ENCODE results near the gene NME7. TPM values are rescaled to one million over a fixed set of nuclear protein-coding genes. Genes with fewer than 3 reads are reported as not detected.

NME7 gene
- total RNA-seq, 2 experiments from 2014 or later, result 14.7 to 24.7 TPM

GRCh38 chr1:169234780-169235179 is 132.8 kb downstream of the NME7 start:
- no peak overlapping the region for H3K27ac Mint-ChIP-seq
- no peak for ATAC-seq (ENCODE audit: low read depth)
- H3K36me3 Mint-ChIP-seq, result peaks cover 13% of the 10 kb centered on the region
- H3K9me3 Mint-ChIP-seq, result no peaks in the 10 kb centered on the region
- no peak overlapping the region for H3K4me3 Mint-ChIP-seq
- H3K4me1 Mint-ChIP-seq, result peaks cover 2% of the 10 kb centered on the region
- DNase-seq, result no peak
- POLR2A ChIA-PET, result no interaction called here
- no peaks in the 10 kb centered on the region for H3K27me3 Mint-ChIP-seq

- POLR2A ChIA-PET, result no interaction called here
- Mint-ChIP-seq H3K27me3 (no peaks in the 10 kb centered on the region), H3K27ac (no peak overlapping the region), H3K9me3 (peaks cover 1% of the 10 kb centered on the region), H3K4me1 (peaks cover 5% of the 10 kb centered on the region), H3K4me3 (peak overlapping the region; percentile 11), H3K36me3 (peaks cover 9% of the 10 kb centered on the region)
- DNase-seq (no peak), ATAC-seq (ENCODE audit: low read depth) (peak; percentile 52)
These were observed 150.0 kb downstream of the NME7 start for GRCh38 chr1:169217636-169218035.

GRCh38 chr1:169214598-169214997 is 153.0 kb downstream of the NME7 start:
- DNase-seq (no peak), ATAC-seq (ENCODE audit: low read depth) (no peak)
- Mint-ChIP-seq H3K4me1 (peaks cover 5% of the 10 kb centered on the region), H3K27me3 (no peaks in the 10 kb centered on the region), H3K36me3 (peaks cover 12% of the 10 kb centered on the region), H3K27ac (no peak overlapping the region), H3K4me3 (no peak overlapping the region), H3K9me3 (peaks cover 1% of the 10 kb centered on the region)
- POLR2A ChIA-PET, result no interaction called here

- Mint-ChIP-seq H3K4me1 (no peaks in the 10 kb centered on the region), H3K36me3 (peaks cover 7% of the 10 kb centered on the region), H3K4me3 (no peak overlapping the region), H3K27me3 (no peaks in the 10 kb centered on the region), H3K27ac (no peak overlapping the region), H3K9me3 (peaks cover 1% of the 10 kb centered on the region)
- ATAC-seq (ENCODE audit: low read depth) (no peak), DNase-seq (no peak)
- POLR2A ChIA-PET, result no interaction called here
These were observed 155.5 kb downstream of the NME7 start for GRCh38 chr1:169212088-169212487.

DNA sequence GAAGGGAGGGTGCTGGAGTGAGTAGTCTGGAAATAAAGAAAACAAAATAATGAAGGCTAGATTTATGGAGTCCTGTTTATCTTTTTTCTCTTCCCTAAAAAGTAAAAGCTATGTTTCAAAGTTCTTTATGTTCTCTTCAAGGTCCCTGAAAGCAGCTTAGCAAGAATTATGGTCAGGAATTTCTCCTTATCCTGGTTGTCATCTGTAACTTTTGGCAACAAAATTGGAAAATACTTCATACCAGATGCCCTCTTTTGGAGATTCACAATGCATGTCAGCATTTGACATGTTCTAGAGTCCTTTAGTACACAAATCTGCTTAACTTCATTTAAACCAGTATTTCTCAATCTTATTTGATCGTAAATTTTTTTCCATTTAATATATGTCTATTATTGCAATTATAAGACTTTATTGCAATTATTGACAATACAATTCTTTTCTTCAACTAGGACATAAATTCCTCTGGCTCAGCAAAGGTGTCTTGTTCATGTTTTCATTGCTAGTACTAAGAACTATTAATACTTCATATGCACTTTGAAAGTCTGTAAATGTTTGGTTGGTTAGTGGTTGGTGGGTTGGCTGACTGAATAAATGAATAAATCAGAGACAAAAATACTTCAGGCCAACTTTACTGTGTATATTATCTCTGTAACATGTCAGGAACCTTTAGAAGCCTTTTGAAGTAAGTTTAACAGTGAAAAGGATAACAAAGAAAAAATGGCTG is 159.6 kb downstream of the NME7 start:
- POLR2A ChIA-PET, result no interaction called here
- no peak overlapping the region for H3K27ac Mint-ChIP-seq
- H3K27me3 Mint-ChIP-seq, result no peaks in the 10 kb centered on the region
- H3K4me3 Mint-ChIP-seq, result no peak overlapping the region
- ATAC-seq (ENCODE audit: low read depth) (no peak), DNase-seq (no peak)
- H3K36me3 Mint-ChIP-seq, result peaks cover 4% of the 10 kb centered on the region
- H3K9me3 Mint-ChIP-seq, result no peaks in the 10 kb centered on the region
- H3K4me1 Mint-ChIP-seq, result no peaks in the 10 kb centered on the region

DNA sequence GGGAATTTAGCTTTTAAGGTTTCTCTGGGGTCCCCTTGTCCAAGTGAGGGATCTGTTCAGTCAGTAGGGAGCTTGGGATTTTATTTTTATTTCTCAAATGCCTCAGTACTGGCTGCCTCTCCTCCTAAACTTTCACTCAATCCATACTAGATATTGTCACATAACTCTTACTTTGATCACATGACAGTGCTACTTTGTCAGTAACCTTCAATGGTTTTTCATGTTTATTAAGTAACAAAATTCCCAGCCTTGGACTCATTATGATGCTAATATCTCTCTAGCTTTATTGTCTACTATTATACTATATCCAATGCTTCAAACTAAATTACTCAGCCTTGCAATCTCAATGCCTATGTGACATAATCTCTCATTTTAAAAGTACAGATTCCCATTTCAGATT is 163.4 kb downstream of the NME7 start:
- no peaks in the 10 kb centered on the region for H3K36me3 Mint-ChIP-seq
- no peak overlapping the region for H3K4me3 Mint-ChIP-seq
- ATAC-seq (ENCODE audit: low read depth) (no peak), DNase-seq (no peak)
- no peaks in the 10 kb centered on the region for H3K27me3 Mint-ChIP-seq
- no peaks in the 10 kb centered on the region for H3K9me3 Mint-ChIP-seq
- H3K4me1 Mint-ChIP-seq, result peaks cover 4% of the 10 kb centered on the region
- no peak overlapping the region for H3K27ac Mint-ChIP-seq
- POLR2A ChIA-PET, result no interaction called here

- H3K27me3 Mint-ChIP-seq, result no peaks in the 10 kb centered on the region
- POLR2A ChIA-PET, result no interaction called here
- ATAC-seq (ENCODE audit: low read depth) (no peak), DNase-seq (no peak)
- peaks cover 3% of the 10 kb centered on the region for H3K9me3 Mint-ChIP-seq
- no peak overlapping the region for H3K27ac Mint-ChIP-seq
- H3K4me3 Mint-ChIP-seq, result no peak overlapping the region
- H3K4me1 Mint-ChIP-seq, result peaks cover 4% of the 10 kb centered on the region
- H3K36me3 Mint-ChIP-seq, result no peaks in the 10 kb centered on the region
These were observed 164.6 kb downstream of the NME7 start for GRCh38 chr1:169202791-169203665.

DNA sequence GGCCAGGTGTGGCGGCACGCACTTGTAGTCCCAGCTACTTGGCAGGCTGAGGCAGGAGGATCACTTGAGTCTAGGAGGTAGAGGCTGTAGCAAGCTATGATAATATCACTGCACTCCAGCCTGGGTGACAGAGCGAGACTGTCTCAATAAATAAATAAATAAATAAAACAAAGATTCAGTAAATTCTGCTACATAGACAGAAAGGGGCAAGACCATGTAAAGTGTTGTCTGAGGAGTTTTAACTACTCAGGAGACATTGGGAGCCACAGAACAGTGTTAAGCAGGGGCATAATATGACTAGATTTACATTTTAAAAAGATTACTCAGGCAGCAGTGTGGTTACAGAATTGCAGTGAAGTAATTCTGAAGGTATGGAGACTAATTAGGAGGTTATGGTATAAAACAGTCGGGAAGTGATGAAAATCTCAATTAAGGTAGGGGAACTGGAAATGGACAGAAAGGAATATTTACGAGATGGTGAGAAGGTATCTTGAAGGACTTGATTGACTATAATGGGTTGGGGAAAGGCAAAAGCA is 166.4 kb downstream of the NME7 start:
- POLR2A ChIA-PET, result no interaction called here
- Mint-ChIP-seq H3K4me1 (peaks cover 4% of the 10 kb centered on the region), H3K36me3 (no peaks in the 10 kb centered on the region), H3K4me3 (no peak overlapping the region), H3K27ac (no peak overlapping the region), H3K9me3 (peaks cover 5% of the 10 kb centered on the region), H3K27me3 (no peaks in the 10 kb centered on the region)
- no peak for ATAC-seq (ENCODE audit: low read depth)
- DNase-seq, result no peak

DNA sequence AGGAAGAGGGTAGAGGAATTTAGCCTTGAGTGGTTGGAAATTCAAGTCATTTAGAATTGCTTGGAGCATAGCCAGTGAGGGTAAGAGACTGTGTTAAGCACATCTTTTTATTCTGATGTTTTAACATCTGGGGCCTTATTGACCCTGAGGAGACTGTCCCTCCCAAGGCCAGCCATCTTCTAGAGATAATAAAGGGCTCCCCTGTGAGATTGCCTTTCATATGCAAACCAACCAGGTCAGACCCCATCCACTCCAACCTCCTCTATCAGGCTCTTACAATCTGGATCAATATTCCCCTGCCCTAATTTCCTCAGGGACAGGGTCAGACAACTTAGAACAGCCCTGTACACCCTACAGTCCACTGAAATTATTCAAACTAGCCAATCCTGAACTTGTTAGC is 167.3 kb downstream of the NME7 start:
- no peak for DNase-seq
- H3K36me3 Mint-ChIP-seq, result no peaks in the 10 kb centered on the region
- H3K4me1 Mint-ChIP-seq, result peaks cover 4% of the 10 kb centered on the region
- H3K27ac Mint-ChIP-seq, result no peak overlapping the region
- POLR2A ChIA-PET, result no interaction called here
- no peaks in the 10 kb centered on the region for H3K27me3 Mint-ChIP-seq
- ATAC-seq (ENCODE audit: low read depth), result no peak
- H3K9me3 Mint-ChIP-seq, result peaks cover 5% of the 10 kb centered on the region
- H3K4me3 Mint-ChIP-seq, result no peak overlapping the region

DNA sequence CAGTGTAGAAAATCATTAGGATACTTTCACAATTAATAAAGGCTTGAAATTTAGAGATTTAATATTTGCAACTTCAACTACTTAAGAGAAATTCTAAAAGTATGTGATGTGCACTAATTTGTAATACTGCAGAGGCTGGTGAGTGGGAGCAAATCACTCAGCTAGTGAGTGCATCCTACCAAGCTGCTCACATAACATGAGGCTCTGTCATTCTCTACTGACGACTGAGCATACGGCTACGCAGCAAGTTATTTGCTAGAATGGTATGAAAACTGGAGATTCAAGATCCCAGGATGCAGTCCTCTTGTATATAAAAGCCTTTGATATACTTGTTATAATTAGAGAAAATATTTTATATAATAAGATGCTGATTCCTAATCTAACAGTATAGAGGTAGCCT is 171.0 kb downstream of the NME7 start:
- Mint-ChIP-seq H3K9me3 (peaks cover 5% of the 10 kb centered on the region), H3K27me3 (no peaks in the 10 kb centered on the region), H3K36me3 (no peaks in the 10 kb centered on the region), H3K4me3 (no peak overlapping the region), H3K27ac (no peak overlapping the region), H3K4me1 (peaks cover 2% of the 10 kb centered on the region)
- DNase-seq (no peak), ATAC-seq (ENCODE audit: low read depth) (no peak)
- POLR2A ChIA-PET, result no interaction called here

GRCh38 chr1:169196161-169196560 is 171.4 kb downstream of the NME7 start:
- H3K27me3 Mint-ChIP-seq, result no peaks in the 10 kb centered on the region
- ATAC-seq (ENCODE audit: low read depth), result no peak
- POLR2A ChIA-PET, result no interaction called here

GRCh38 chr1:169193191-169193850 is 174.3 kb downstream of the NME7 start:
- no peak for DNase-seq
- Mint-ChIP-seq H3K4me3 (no peak overlapping the region), H3K27me3 (no peaks in the 10 kb centered on the region), H3K36me3 (no peaks in the 10 kb centered on the region), H3K4me1 (no peaks in the 10 kb centered on the region), H3K9me3 (peaks cover 4% of the 10 kb centered on the region), H3K27ac (no peak overlapping the region)
- POLR2A ChIA-PET, result no interaction called here
- no peak for ATAC-seq (ENCODE audit: low read depth)

More at GRCh38 chr1:169196161-169196560, 171.4 kb downstream of the NME7 start:
- no peaks in the 10 kb centered on the region for H3K4me1 Mint-ChIP-seq
- H3K9me3 Mint-ChIP-seq, result peaks cover 5% of the 10 kb centered on the region
- no peaks in the 10 kb centered on the region for H3K36me3 Mint-ChIP-seq
- no peak for DNase-seq
- H3K4me3 Mint-ChIP-seq, result no peak overlapping the region
- no peak overlapping the region for H3K27ac Mint-ChIP-seq

- Mint-ChIP-seq H3K27ac (no peak overlapping the region), H3K4me3 (no peak overlapping the region), H3K4me1 (no peaks in the 10 kb centered on the region), H3K9me3 (no peaks in the 10 kb centered on the region), H3K27me3 (no peaks in the 10 kb centered on the region), H3K36me3 (no peaks in the 10 kb centered on the region)
- ATAC-seq (ENCODE audit: low read depth) (no peak), DNase-seq (no peak)
- POLR2A ChIA-PET, result no interaction called here
These were observed 181.5 kb downstream of the NME7 start for GRCh38 chr1:169186106-169186505.

Data from activated naive CD8-positive, alpha-beta T cell treated with anti-CD3 and anti-CD28 coated beads, Interleukin-2, amount 10 ng/mL, durations not matched to agents 7 days and 5 days (primary cell).